H1 (cell line): ENCODE data around the gene PRIMPOL.

Source experiments
- BRCA1 ChIP-seq: IDR thresholded peaks from 2 replicates; pipeline ENCODE4 v1.6.1; 2012; ENCODE audit warnings: low read depth, low read length, improper control_type of control experiment
- CTCF ChIP-seq, 3 experiments: IDR thresholded peaks; 1 replicate in 2 of 3; 2 replicates in 1 of 3; pipeline versions ENCODE4 v1.5.1 to v1.6.1; 2011; ENCODE audit warnings: low read length in 3 of 3, mild to moderate bottlenecking in 3 of 3, inconsistent platforms in 2 of 3, low read depth in 1 of 3, moderate library complexity in 1 of 3; ENCODE audit not compliant: insufficient read depth in 1 of 3; ENCODE audit errors: control extremely low read depth in 1 of 3
- EZH2 ChIP-seq: fragments of 200-600 bp; sonication (generic); IDR thresholded peaks from 2 replicates; pipeline ENCODE4 v1.7.1; 2012; ENCODE audit warnings: low read depth, mild to moderate bottlenecking, moderate library complexity, low read length, inconsistent platforms; ENCODE audit not compliant: severe bottlenecking
- JUND ChIP-seq: IDR thresholded peaks from 2 replicates; pipeline ENCODE4 v1.6.1; 2011; ENCODE audit warnings: mild to moderate bottlenecking, improper control_type of control experiment, low read length
- KDM1A ChIP-seq: fragments of 200-600, 300-600 bp; sonication (generic); IDR thresholded peaks from 2 replicates; pipeline ENCODE4 v1.7.1; 2016; ENCODE audit warnings: mild to moderate bottlenecking, low read length, borderline replicate concordance
- POLR2A ChIP-seq, 2 experiments: IDR thresholded peaks; 1 replicate in 1 of 2; 2 replicates in 1 of 2; pipeline ENCODE4 v1.6.1; 2011; ENCODE audit warnings: low read depth in 2 of 2, low read length in 2 of 2, mild to moderate bottlenecking in 2 of 2; ENCODE audit errors: control extremely low read depth in 1 of 2

- TF ChIP-seq JUND, result no peak
- no peak for TF ChIP-seq KDM1A
- TF ChIP-seq BRCA1, result no peak
- TF ChIP-seq EZH2, result no peak
- no peak for TF ChIP-seq CTCF (IDR thresholded peaks at IDR 0.05; ENCODE audit: control extremely low read depth in 1 of 3, insufficient read depth in 1 of 3, low read depth in 1 of 3, low read length in 3 of 3)
- TF ChIP-seq POLR2A (IDR thresholded peaks at IDR 0.05; ENCODE audit: control extremely low read depth in 1 of 2, low read depth in 2 of 2, low read length in 2 of 2), result no peak
Measured at GRCh38 chr4:184620212-184620867, 29.2 kb upstream of the PRIMPOL start.
